Tibial nerve (tissue), 4 donors: ENCODE results near the gene FKBP1A.

Experiments used
- EP300 ChIP-seq, 2 donors: sonication (generic); formaldehyde crosslinking; IDR thresholded peaks; one replicate each; pipeline ENCODE4 v1.6.1; 2017; ENCODE audit warnings: antibody characterized with exemption in 2 of 2, mild to moderate bottlenecking in 1 of 2
- POLR2A ChIP-seq, 2 donors: fragments of 450-650 bp; IDR thresholded peaks; one replicate each; pipeline ENCODE4 v1.6.1; 2017; ENCODE audit warnings: antibody characterized with exemption in 2 of 2, mild to moderate bottlenecking in 2 of 2, moderate library complexity in 2 of 2
- TF ChIP-seq, protein P1 (sequence below), 5 experiments: fragments of 200-600 bp in 3 of 5; fragments of 450-650 bp in 2 of 5; sonication (generic) in 3 of 5; IDR thresholded peaks; one replicate each; pipeline ENCODE4 v1.5.1; 2016 to 2019; ENCODE audit warnings: antibody characterized with exemption in 5 of 5, mild to moderate bottlenecking in 3 of 5, moderate library complexity in 2 of 5

GRCh38 chr20:1430004-1430451 is 37.2 kb upstream of the FKBP1A start:
- TF ChIP-seq, protein P1, sequence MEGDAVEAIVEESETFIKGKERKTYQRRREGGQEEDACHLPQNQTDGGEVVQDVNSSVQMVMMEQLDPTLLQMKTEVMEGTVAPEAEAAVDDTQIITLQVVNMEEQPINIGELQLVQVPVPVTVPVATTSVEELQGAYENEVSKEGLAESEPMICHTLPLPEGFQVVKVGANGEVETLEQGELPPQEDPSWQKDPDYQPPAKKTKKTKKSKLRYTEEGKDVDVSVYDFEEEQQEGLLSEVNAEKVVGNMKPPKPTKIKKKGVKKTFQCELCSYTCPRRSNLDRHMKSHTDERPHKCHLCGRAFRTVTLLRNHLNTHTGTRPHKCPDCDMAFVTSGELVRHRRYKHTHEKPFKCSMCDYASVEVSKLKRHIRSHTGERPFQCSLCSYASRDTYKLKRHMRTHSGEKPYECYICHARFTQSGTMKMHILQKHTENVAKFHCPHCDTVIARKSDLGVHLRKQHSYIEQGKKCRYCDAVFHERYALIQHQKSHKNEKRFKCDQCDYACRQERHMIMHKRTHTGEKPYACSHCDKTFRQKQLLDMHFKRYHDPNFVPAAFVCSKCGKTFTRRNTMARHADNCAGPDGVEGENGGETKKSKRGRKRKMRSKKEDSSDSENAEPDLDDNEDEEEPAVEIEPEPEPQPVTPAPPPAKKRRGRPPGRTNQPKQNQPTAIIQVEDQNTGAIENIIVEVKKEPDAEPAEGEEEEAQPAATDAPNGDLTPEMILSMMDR (IDR thresholded peaks at IDR 0.05): no peak
- TF ChIP-seq EP300 (IDR thresholded peaks at IDR 0.05): no peak
- TF ChIP-seq POLR2A (IDR thresholded peaks at IDR 0.05): no peak
